Calu3 (cell line): ENCODE results near the gene WDR11. TPM values are rescaled to one million over a fixed set of nuclear protein-coding genes. Genes with fewer than 3 reads are reported as not detected.

Experiments
- BruUV-seq: library from RNA; stranded (reverse); fragments of 400-500 nt; replicated peaks from 2 replicates; lab custom pipeline; 2021; lab: Mats Ljungman, UMichigan
- CTCF ChIA-PET: fragments of 300-600 bp; sonication (Branson Sonifier 250); formaldehyde crosslinking; loops from one replicate; lab custom pipeline; 2022; ENCODE audit warnings: antibody characterized with exemption; lab: Charles Lee
- DNase-seq: peaks from one replicate; pipeline ENCODE4 v3.0.0; 2022
- H3K27ac Mint-ChIP-seq: one replicate; pipeline ENCODE4 v1.8.0; 2022; ENCODE audit warnings: mixed read lengths; ENCODE audit not compliant: unreplicated experiment
- H3K27me3 Mint-ChIP-seq: one replicate; pipeline ENCODE4 v1.8.0; 2022; ENCODE audit warnings: mixed read lengths; ENCODE audit not compliant: unreplicated experiment
- H3K36me3 Mint-ChIP-seq: one replicate; pipeline ENCODE4 v1.8.0; 2022; ENCODE audit warnings: mild to moderate bottlenecking, moderate library complexity, mixed read lengths; ENCODE audit not compliant: insufficient read depth, unreplicated experiment
- H3K4me1 Mint-ChIP-seq: one replicate; pipeline ENCODE4 v1.8.0; 2022; ENCODE audit warnings: mild to moderate bottlenecking, low read depth, mixed read lengths; ENCODE audit not compliant: unreplicated experiment
- H3K4me3 Mint-ChIP-seq: one replicate; pipeline ENCODE4 v1.8.0; 2022; ENCODE audit warnings: mild to moderate bottlenecking, low read depth, moderate library complexity, mixed read lengths; ENCODE audit not compliant: unreplicated experiment
- H3K9me3 Mint-ChIP-seq: one replicate; pipeline ENCODE4 v1.8.0; 2022; ENCODE audit warnings: low read depth, mixed read lengths; ENCODE audit not compliant: unreplicated experiment
- CTCF ChIP-seq: fragments of 200-600 bp; IDR thresholded peaks from one replicate; pipeline ENCODE4 v1.8.0; 2022; ENCODE audit warnings: antibody characterized with exemption; ENCODE audit not compliant: unreplicated experiment
- intact Hi-C: fragments of 100-400 bp; cut with micrococcal nuclease; formaldehyde crosslinking; loops from one replicate; pipeline ENCODE4 v1.10.0; 2022; ENCODE audit not compliant: unreplicated experiment
- total RNA-seq: library from RNA; stranded (reverse); gene quantifications from 2 replicates; pipeline ENCODE4 v1.2.3, GENCODE V29; 2022

Gene WDR11
- total RNA-seq, 1 experiment from 2014 or later: 33.5 TPM

GRCh38 chr10:120805014-120805812 lies 45.9 kb upstream of the WDR11 start:
- no peak overlapping the region for H3K27ac Mint-ChIP-seq
- no peak overlapping the region for H3K4me3 Mint-ChIP-seq
- no peaks in the 10 kb centered on the region for H3K36me3 Mint-ChIP-seq
- no peaks in the 10 kb centered on the region for H3K9me3 Mint-ChIP-seq
- DNase-seq: no peak
- intact Hi-C loops: no loop called here
- no peak for TF ChIP-seq CTCF
- peaks cover 39% of the 10 kb centered on the region for H3K27me3 Mint-ChIP-seq
- no TSS peak for BruUV-seq
- H3K4me1 Mint-ChIP-seq: no peaks in the 10 kb centered on the region
- CTCF ChIA-PET: no interaction called here

- intact Hi-C loops: no loop called here
- no TSS peak for BruUV-seq
- DNase-seq: no peak
These were observed 45.1 kb upstream of the WDR11 start for GRCh38 chr10:120806081-120806480.

GRCh38 chr10:120810298-120810697 lies 40.9 kb upstream of the WDR11 start:
- no peak overlapping the region for H3K27ac Mint-ChIP-seq
- intact Hi-C loops: no loop called here

More at GRCh38 chr10:120806081-120806480, 45.1 kb upstream of the WDR11 start:
- peaks cover 48% of the 10 kb centered on the region for H3K27me3 Mint-ChIP-seq
- no peak for TF ChIP-seq CTCF
- no peaks in the 10 kb centered on the region for H3K4me1 Mint-ChIP-seq
- H3K9me3 Mint-ChIP-seq: no peaks in the 10 kb centered on the region
- no peak overlapping the region for H3K27ac Mint-ChIP-seq
- no peak overlapping the region for H3K4me3 Mint-ChIP-seq
- CTCF ChIA-PET: no interaction called here
- no peaks in the 10 kb centered on the region for H3K36me3 Mint-ChIP-seq

GRCh38 chr10:120813085-120813484 lies 38.1 kb upstream of the WDR11 start:
- no peaks in the 10 kb centered on the region for H3K9me3 Mint-ChIP-seq
- CTCF ChIA-PET: interaction anchor here (1.0 kb wide), 1 partner anchor 629 kb away, joined by 3 read pairs; no protein-coding TSS in a partner anchor
- no TSS peak for BruUV-seq
- no peaks in the 10 kb centered on the region for H3K4me1 Mint-ChIP-seq
- H3K27ac Mint-ChIP-seq: no peak overlapping the region
- H3K27me3 Mint-ChIP-seq: peaks cover 55% of the 10 kb centered on the region
- no peaks in the 10 kb centered on the region for H3K36me3 Mint-ChIP-seq
- intact Hi-C loops: no loop called here
- TF ChIP-seq CTCF: no peak
- DNase-seq: no peak
- H3K4me3 Mint-ChIP-seq: no peak overlapping the region

More at GRCh38 chr10:120810298-120810697, 40.9 kb upstream of the WDR11 start:
- CTCF ChIA-PET: no interaction called here
- no peaks in the 10 kb centered on the region for H3K4me1 Mint-ChIP-seq
- H3K27me3 Mint-ChIP-seq: peaks cover 61% of the 10 kb centered on the region
- no peaks in the 10 kb centered on the region for H3K9me3 Mint-ChIP-seq
- no TSS peak for BruUV-seq
- no peak for TF ChIP-seq CTCF
- DNase-seq: no peak
- H3K36me3 Mint-ChIP-seq: no peaks in the 10 kb centered on the region
- no peak overlapping the region for H3K4me3 Mint-ChIP-seq
